ENCODE results near the gene SLC2A13.

The SLC2A13 gene

GRCh38 chr12:39846304-39846703 is 259.6 kb downstream of the SLC2A13 start:
- no peak for TF ChIP-seq CTCF (conservative IDR thresholded peaks at IDR 0.05; ENCODE audit: control insufficient read depth, insufficient read depth, low read depth, low read length)
- H3K4me3 ChIP-seq (ENCODE audit: control insufficient read depth, low read depth, low read length), result no peak overlapping the region
- DNase-seq (ENCODE audit: low read depth), result no peak

GRCh38 chr12:39840422-39840821 is 265.5 kb downstream of the SLC2A13 start:
- H3K4me3 ChIP-seq (ENCODE audit: control insufficient read depth, low read depth, low read length), result no peak overlapping the region
- no peak for DNase-seq (ENCODE audit: low read depth)
- TF ChIP-seq CTCF (conservative IDR thresholded peaks at IDR 0.05; ENCODE audit: control insufficient read depth, insufficient read depth, low read depth, low read length), result no peak

GRCh38 chr12:39839072-39839471 is 266.8 kb downstream of the SLC2A13 start:
- no peak for TF ChIP-seq CTCF (conservative IDR thresholded peaks at IDR 0.05; ENCODE audit: control insufficient read depth, insufficient read depth, low read depth, low read length)
- no peak overlapping the region for H3K4me3 ChIP-seq (ENCODE audit: control insufficient read depth, low read depth, low read length)
- DNase-seq (ENCODE audit: low read depth), result no peak

- no peak overlapping the region for H3K4me3 ChIP-seq (ENCODE audit: control insufficient read depth, low read depth, low read length)
- TF ChIP-seq CTCF (conservative IDR thresholded peaks at IDR 0.05; ENCODE audit: control insufficient read depth, insufficient read depth, low read depth, low read length), result no peak
- DNase-seq (ENCODE audit: low read depth), result no peak
Observed at GRCh38 chr12:39835517-39836489, 270.1 kb downstream of the SLC2A13 start.

- H3K4me3 ChIP-seq (ENCODE audit: control insufficient read depth, low read depth, low read length), result no peak overlapping the region
- DNase-seq (ENCODE audit: low read depth), result peak; percentile 7
- TF ChIP-seq CTCF (conservative IDR thresholded peaks at IDR 0.05; ENCODE audit: control insufficient read depth, insufficient read depth, low read depth, low read length), result no peak
Observed at GRCh38 chr12:39831587-39832315, 274.1 kb downstream of the SLC2A13 start.

GRCh38 chr12:39830852-39831520 is 274.9 kb downstream of the SLC2A13 start:
- no peak overlapping the region for H3K4me3 ChIP-seq (ENCODE audit: control insufficient read depth, low read depth, low read length)
- TF ChIP-seq CTCF (conservative IDR thresholded peaks at IDR 0.05; ENCODE audit: control insufficient read depth, insufficient read depth, low read depth, low read length), result no peak
- DNase-seq (ENCODE audit: low read depth), result peak; percentile 59

Measured in fibroblast of mammary gland (primary cell).